Suprapubic skin (tissue), 4 donors: ENCODE measurements around the gene CECR2. TPM values are rescaled to one million over a fixed set of nuclear protein-coding genes. Genes with fewer than 3 reads are reported as not detected.

Experiments used
- DNase-seq, 2 donors: peaks; one replicate each; pipeline ENCODE4 v3.0.0-alpha.2; 2019; ENCODE audit warnings: low spot score in 2 of 2
- H3K27ac ChIP-seq: fragments of 200-600 bp; sonication (generic); one replicate; pipeline ENCODE4 v1.5.1; 2019
- H3K27me3 ChIP-seq: fragments of 200-600 bp; sonication (generic); one replicate; pipeline ENCODE4 v1.5.1; 2019
- H3K36me3 ChIP-seq: fragments of 200-600 bp; sonication (generic); one replicate; pipeline ENCODE4 v1.5.1; 2019
- H3K4me1 ChIP-seq: fragments of 200-600 bp; sonication (generic); one replicate; pipeline ENCODE4 v1.5.1; 2019
- H3K4me3 ChIP-seq: fragments of 200-600 bp; sonication (generic); one replicate; pipeline ENCODE4 v1.5.1; 2019; ENCODE audit warnings: mild to moderate bottlenecking
- H3K9me3 ChIP-seq: fragments of 200-600 bp; sonication (generic); one replicate; pipeline ENCODE4 v1.5.1; 2019
- EP300 ChIP-seq: sonication (generic); formaldehyde crosslinking; IDR thresholded peaks from one replicate; pipeline ENCODE4 v1.6.1; 2017; ENCODE audit warnings: antibody characterized with exemption
- POLR2A ChIP-seq, 2 donors: fragments of 450-650 bp; IDR thresholded peaks; one replicate each; pipeline ENCODE4 v1.6.1; 2017; ENCODE audit warnings: antibody characterized with exemption in 2 of 2, mild to moderate bottlenecking in 2 of 2, moderate library complexity in 2 of 2
- POLR2AphosphoS5 ChIP-seq, 3 donors: sonication (generic); formaldehyde crosslinking; IDR thresholded peaks; one replicate each; pipeline ENCODE4 v1.6.1; 2017; ENCODE audit warnings: antibody characterized with exemption in 3 of 3
- WGBS: methylation state at CpG from one replicate; pipeline ENCODE4 v1.1.5; 2018; 5-methylcytosine and 5-hydroxymethylcytosine counted together
- total RNA-seq, 4 donors: library from RNA; depleted of rRNA; stranded (reverse); fragments of >200 nt; gene quantifications; one replicate each; pipeline ENCODE4 v1.1.0, GENCODE V29; 2016
- TF ChIP-seq, protein P1 (sequence below), 2 donors: fragments of 200-600 bp in 1 of 2; fragments of 450-650 bp in 1 of 2; sonication (generic) in 1 of 2; IDR thresholded peaks; one replicate each; pipeline ENCODE4 v1.5.1; 2016 to 2019; ENCODE audit warnings: antibody characterized with exemption in 2 of 2, mild to moderate bottlenecking in 1 of 2, moderate library complexity in 1 of 2

The CECR2 gene
- total RNA-seq, 4 donors from 2014 or later = 2.5 to 3.9 (median 3.7) TPM

GRCh38 chr22:17434856-17435255 lies 65.6 kb downstream of the CECR2 start:
- TF ChIP-seq, protein P1, sequence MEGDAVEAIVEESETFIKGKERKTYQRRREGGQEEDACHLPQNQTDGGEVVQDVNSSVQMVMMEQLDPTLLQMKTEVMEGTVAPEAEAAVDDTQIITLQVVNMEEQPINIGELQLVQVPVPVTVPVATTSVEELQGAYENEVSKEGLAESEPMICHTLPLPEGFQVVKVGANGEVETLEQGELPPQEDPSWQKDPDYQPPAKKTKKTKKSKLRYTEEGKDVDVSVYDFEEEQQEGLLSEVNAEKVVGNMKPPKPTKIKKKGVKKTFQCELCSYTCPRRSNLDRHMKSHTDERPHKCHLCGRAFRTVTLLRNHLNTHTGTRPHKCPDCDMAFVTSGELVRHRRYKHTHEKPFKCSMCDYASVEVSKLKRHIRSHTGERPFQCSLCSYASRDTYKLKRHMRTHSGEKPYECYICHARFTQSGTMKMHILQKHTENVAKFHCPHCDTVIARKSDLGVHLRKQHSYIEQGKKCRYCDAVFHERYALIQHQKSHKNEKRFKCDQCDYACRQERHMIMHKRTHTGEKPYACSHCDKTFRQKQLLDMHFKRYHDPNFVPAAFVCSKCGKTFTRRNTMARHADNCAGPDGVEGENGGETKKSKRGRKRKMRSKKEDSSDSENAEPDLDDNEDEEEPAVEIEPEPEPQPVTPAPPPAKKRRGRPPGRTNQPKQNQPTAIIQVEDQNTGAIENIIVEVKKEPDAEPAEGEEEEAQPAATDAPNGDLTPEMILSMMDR (IDR thresholded peaks at IDR 0.05) = no peak
- no peak for DNase-seq
- no peaks in the 10 kb centered on the region for H3K4me1 ChIP-seq
- H3K27me3 ChIP-seq = peaks cover 5% of the 10 kb centered on the region
- no peaks in the 10 kb centered on the region for H3K36me3 ChIP-seq
- WGBS = 56% methylated on average over 3 of the region's 3 CpGs
- H3K4me3 ChIP-seq = no peak overlapping the region
- no peaks in the 10 kb centered on the region for H3K9me3 ChIP-seq
- no peak overlapping the region for H3K27ac ChIP-seq

DNA sequence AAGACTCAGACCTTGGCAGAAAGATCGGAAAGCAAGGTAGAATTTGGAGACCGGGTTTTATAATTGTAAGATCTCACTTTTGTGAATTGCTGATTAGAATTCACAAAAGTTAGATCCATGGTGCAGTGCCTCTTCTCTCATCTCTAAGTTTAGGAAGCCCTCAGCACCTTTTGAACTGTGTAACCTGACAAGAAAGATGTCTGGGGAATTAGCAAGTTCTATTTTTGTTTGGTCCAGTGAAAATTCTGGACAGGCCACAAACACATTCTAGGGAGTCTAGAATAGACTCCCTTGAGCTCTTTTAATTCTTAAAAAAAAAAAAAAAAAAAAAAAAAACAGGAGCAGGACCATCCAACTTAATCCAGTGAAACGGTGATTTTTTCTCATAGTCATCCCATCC lies 66.1 kb downstream of the CECR2 start:
- WGBS = 85% methylated on average over 3 of the region's 3 CpGs
- DNase-seq = no peak

DNA sequence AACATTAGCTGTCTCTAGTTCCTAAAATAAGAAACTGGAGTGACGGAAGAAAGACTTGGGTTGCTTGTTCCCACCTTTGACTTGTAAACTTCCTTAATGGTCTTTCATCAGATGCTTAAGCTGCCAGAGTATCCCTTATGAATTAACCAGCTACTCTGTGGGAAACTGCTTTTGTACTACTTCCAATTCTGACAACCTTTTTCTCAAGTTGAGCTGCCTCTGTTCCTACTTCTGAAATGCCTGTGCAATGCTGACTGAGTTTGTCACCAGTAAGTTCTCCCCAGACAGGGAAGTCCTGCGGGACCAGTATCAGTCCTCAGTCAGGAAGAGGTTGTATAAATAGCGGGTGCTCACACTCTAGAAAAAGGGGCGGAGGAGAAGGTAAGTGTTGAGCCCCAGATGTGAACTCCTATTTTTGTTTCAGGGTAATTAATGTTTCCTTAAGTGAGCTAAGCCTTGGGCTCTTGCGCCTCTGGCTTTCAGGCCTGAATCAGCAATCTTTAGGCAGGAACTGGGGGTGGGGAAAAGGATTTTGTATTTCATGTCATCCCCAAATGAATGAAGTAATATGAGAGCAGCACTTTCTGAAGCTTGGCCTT lies 67.2 kb downstream of the CECR2 start:
- no peaks in the 10 kb centered on the region for H3K4me1 ChIP-seq
- H3K27me3 ChIP-seq = peaks cover 5% of the 10 kb centered on the region
- DNase-seq = no peak
- TF ChIP-seq POLR2A (IDR thresholded peaks at IDR 0.05) (no peak), POLR2AphosphoS5 (IDR thresholded peaks at IDR 0.05) (no peak), EP300 (no peak)
- TF ChIP-seq, protein P1 (IDR thresholded peaks at IDR 0.05) = no peak
- H3K9me3 ChIP-seq = no peaks in the 10 kb centered on the region
- WGBS = 60% methylated on average over 5 of the region's 5 CpGs
- no peaks in the 10 kb centered on the region for H3K36me3 ChIP-seq
- no peak overlapping the region for H3K4me3 ChIP-seq
- no peak overlapping the region for H3K27ac ChIP-seq

More for the DNA sequence above, 66.1 kb downstream of the CECR2 start:
- Histone ChIP-seq H3K27me3 (peaks cover 5% of the 10 kb centered on the region), H3K4me1 (no peaks in the 10 kb centered on the region), H3K9me3 (no peaks in the 10 kb centered on the region), H3K4me3 (no peak overlapping the region), H3K36me3 (no peaks in the 10 kb centered on the region), H3K27ac (no peak overlapping the region)
- TF ChIP-seq POLR2AphosphoS5 (IDR thresholded peaks at IDR 0.05) (no peak), EP300 (no peak), POLR2A (IDR thresholded peaks at IDR 0.05) (no peak)
- TF ChIP-seq, protein P1 (IDR thresholded peaks at IDR 0.05) = no peak

- H3K27ac ChIP-seq = no peak overlapping the region
- H3K4me1 ChIP-seq = no peaks in the 10 kb centered on the region
- TF ChIP-seq POLR2A (IDR thresholded peaks at IDR 0.05) (no peak), POLR2AphosphoS5 (IDR thresholded peaks at IDR 0.05) (no peak), EP300 (no peak)
- TF ChIP-seq, protein P1 (IDR thresholded peaks at IDR 0.05) = no peak
These were observed 67.7 kb downstream of the CECR2 start for GRCh38 chr22:17436981-17437412.

DNA sequence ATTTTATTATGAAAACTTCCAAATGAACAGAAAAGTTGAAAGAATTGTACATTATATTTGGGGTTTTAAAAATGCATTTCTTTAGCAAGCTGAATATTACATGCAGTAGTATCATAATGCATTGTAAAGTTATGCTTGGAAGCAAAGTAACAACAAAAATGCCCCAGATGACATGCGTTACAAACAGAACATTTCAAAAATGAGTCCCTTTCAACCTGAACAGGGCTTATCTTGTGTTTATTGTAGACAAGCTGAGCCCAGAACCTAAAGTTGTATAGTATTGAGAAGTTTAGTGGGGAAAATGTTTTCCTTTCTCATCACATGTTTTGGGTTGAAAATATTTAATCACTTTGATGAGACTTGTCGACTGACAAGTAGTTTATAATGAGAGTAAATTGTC lies 68.8 kb downstream of the CECR2 start:
- H3K4me3 ChIP-seq = no peak overlapping the region
- 91% methylated on average over 2 of the region's 2 CpGs for WGBS
- no peak overlapping the region for H3K27ac ChIP-seq
- no peak for DNase-seq
- H3K27me3 ChIP-seq = peaks cover 5% of the 10 kb centered on the region
- H3K4me1 ChIP-seq = no peaks in the 10 kb centered on the region
- no peaks in the 10 kb centered on the region for H3K9me3 ChIP-seq
- no peaks in the 10 kb centered on the region for H3K36me3 ChIP-seq
- TF ChIP-seq, protein P1 (IDR thresholded peaks at IDR 0.05) = no peak
- TF ChIP-seq POLR2AphosphoS5 (IDR thresholded peaks at IDR 0.05) = no peak
- no peak for TF ChIP-seq EP300
- TF ChIP-seq POLR2A (IDR thresholded peaks at IDR 0.05) = no peak

More at GRCh38 chr22:17436981-17437412, 67.7 kb downstream of the CECR2 start:
- H3K36me3 ChIP-seq = no peaks in the 10 kb centered on the region
- no peaks in the 10 kb centered on the region for H3K9me3 ChIP-seq
- H3K4me3 ChIP-seq = no peak overlapping the region
- peaks cover 5% of the 10 kb centered on the region for H3K27me3 ChIP-seq
- no peak for DNase-seq
- WGBS = 34% methylated on average over 8 of the region's 8 CpGs
